MM.1S (cell line): ENCODE measurements around the gene LRMDA.

Experiments used
- CTCF ChIP-seq: fragments of 300-600 bp; sonication (generic); IDR thresholded peaks from 2 replicates; pipeline ENCODE4 v1.5.1; 2016; ENCODE audit warnings: antibody characterized with exemption, low read length, mixed read lengths
- EZH2 ChIP-seq: fragments of 300-600 bp; sonication (generic); optimal IDR thresholded peaks from 2 replicates; pipeline ENCODE3; 2017; ENCODE audit warnings: low read depth, mild to moderate bottlenecking, antibody characterized with exemption, low read length, mixed read lengths

GRCh38 chr10:75722609-75723008 is 291.2 kb downstream of the LRMDA start:
- TF ChIP-seq CTCF (no peak), EZH2 (no peak)
